DLD1 (cell line): ENCODE measurements around the gene SMIM22.

Experiments used
- in situ Hi-C: cut with HindIII; loops from 2 replicates; pipeline ENCODE4 v1.10.0; 2017; ENCODE audit warnings: low sequenced_read_pairs

The SMIM22 gene

GRCh38 chr16:4814542-4815173 lies 19.5 kb downstream of the SMIM22 start:
- in situ Hi-C loops, result no loop called here

DNA sequence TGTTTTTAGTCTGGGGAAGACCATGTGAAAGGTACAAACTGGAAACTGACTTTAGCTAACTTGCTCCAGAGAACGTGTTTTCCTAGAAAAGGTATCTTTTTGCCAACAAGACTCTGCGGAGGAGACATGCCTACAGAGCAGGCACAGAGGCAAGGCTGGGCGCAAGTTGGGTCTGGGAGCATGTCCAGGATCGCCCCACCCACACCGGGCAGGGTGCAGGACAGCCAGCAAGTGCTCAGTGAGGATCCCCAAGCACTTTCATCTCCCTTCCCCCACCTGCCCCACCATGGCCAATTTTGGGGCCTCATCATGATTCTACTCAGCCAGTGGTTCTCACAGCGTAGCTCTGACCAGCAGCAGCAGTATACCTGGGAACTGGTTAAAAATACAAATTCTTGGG lies 25.5 kb downstream of the SMIM22 start:
- in situ Hi-C loops, result no loop called here

DNA sequence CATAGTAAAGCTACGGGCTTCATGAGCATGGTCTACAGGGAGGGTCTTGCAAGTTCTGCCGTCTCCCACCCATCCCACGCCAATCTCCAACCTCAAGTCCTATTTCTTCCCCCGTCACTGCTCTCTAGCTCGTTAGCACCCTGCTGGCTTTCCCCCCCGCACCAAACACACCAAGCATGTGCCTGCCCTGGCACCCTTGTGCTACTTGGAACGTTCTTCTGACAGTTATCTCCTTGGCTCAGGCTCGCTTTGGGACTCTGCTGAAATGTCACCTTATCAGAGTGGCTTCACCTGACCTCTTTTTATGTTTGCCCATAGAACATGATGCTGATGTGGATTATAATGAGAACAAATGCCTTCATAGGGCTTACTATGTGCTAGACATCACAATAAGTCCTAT lies 30.0 kb downstream of the SMIM22 start:
- in situ Hi-C loops, result no loop called here

GRCh38 chr16:4826526-4826925 lies 31.4 kb downstream of the SMIM22 start:
- in situ Hi-C loops, result no loop called here

DNA sequence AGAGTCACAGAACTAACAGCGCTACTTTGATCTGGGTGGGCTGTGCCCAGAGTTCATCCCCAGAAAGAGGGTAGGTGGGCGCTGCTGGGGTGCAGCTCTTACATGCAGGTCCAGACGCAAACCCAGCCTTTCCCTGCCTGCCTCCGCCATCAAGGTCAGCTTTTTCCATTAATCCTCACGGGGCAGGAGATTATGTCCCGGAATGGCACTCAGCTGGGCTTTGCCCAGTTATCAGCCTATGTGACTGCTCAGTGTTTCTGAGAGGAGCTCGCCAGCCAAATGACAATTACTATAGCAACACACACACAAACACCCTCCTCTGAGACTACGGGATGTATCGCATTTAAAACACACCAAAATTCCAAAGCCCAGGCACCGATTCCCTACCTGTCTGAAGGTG lies 31.8 kb downstream of the SMIM22 start:
- in situ Hi-C loops, result no loop called here

- in situ Hi-C loops, result no loop called here
Observed at GRCh38 chr16:4828567-4829321, 33.6 kb downstream of the SMIM22 start.

DNA sequence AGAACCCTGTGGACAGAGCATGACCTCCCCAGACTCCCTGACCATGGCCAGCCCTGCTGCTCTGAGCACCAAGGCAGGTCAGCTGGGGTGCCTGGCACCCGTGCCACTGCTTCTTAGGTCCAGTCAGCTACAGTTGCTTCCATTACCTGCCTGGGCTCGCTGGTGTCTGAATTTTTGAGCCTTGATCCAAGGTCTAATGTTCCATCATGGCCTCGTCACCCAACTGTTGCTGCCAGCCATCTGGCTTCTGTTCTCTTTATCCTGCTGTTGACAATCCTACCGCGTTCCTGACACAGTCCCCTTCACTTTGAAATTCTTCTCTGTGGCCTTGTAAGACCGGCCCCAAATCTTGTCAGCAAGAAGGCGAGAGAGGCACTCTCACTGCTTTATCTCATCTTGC lies 35.2 kb downstream of the SMIM22 start:
- in situ Hi-C loops, result no loop called here

- in situ Hi-C loops, result no loop called here
Observed at GRCh38 chr16:4831616-4832015, 36.4 kb downstream of the SMIM22 start.

GRCh38 chr16:4832698-4833343 lies 37.7 kb downstream of the SMIM22 start:
- in situ Hi-C loops, result no loop called here

DNA sequence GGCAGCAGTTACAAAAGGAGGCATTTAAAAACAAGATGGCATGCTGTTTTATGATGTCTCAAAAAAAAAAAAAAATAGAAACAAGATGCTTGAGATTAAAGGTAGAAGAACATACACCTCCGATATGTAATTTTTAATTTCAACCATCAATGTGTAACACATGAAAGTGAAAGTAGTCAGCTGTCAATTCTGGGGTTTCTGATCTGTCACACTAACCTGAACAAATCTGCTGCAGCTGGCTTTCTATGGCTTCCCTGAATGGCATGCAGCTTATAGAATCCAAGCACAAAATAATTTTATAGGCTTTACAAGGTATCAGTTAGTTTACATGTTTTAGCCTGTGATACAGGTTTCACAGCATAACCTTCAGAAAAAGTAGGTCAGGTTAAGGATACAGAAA lies 38.4 kb downstream of the SMIM22 start:
- in situ Hi-C loops, result no loop called here

DNA sequence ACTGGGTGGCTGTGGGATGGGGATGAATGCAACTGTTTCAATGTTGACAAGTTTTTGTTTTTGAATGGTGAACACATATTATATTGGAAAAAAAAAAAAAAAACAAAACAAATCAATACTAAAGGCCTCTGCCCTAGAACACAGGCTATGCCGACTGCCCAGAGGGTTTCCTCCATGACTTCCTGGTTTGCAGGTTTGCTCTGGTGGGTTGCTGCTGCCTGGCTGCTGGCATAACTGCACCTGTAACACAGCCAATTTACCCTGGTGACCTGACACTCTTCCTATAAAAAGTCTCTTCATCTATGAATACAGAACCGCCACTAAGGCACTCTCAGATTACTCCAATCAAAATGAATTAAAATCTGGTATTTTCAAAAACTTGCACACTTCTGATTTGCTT lies 41.6 kb downstream of the SMIM22 start:
- in situ Hi-C loops, result no loop called here

DNA sequence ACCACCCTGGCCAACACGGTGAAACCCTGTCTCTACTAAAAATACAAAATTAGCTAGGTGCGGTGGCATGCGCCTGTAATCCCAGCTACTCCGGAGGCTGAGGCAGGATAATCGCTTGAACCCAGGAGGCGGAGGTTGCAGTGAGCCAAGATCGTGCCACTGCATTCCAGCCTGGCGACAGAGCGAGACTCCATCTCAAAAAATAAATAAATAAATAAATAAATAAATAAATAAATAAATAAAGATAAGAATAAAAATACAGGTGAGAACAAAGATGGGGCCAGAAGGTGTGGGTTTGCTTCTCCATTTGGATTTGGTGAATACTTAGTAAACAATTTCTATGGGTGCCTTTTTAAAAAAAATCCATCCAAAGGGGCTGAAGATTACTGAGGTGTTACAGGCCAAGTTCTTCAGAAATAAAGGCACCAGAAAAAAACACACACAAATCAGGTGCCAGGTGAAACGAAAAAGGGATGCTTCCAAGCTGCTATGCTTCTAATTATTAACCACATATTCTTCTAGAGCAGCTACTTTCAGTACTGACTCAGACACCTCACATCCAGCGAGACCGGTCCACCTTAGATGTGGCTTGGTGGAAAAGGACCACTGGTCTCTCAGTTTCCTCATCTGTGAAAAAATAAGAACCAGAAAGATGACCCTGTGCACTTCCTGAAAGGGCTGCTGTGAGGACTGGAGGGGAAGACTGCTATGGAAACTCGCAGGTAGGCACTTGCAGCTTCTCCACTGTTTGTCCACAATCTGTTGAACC lies 42.7 kb downstream of the SMIM22 start:
- in situ Hi-C loops, result no loop called here

- in situ Hi-C loops, result no loop called here
Observed at GRCh38 chr16:4839942-4840341, 44.8 kb downstream of the SMIM22 start.

GRCh38 chr16:4840984-4841383 lies 45.8 kb downstream of the SMIM22 start:
- in situ Hi-C loops, result no loop called here
